Medulla oblongata (tissue), 1 donor: ENCODE data around the gene OR51B4.
"Not testable (repeated sequence)": the region's sequence is repeated elsewhere in the genome, so short reads cannot be mapped to it uniquely, and the experiment has no call there.

Source experiments
- DNase-seq: peaks from one replicate; pipeline ENCODE4 v3.0.0-alpha.2; 2015; ENCODE audit errors: extremely low spot score

Gene OR51B4

GRCh38 chr11:5301846-5302245 is at the start of gene OR51B4:
Gene OR51B4, minus strand, starts transcription at chr11:5301946. Its CDS starts 0 bp downstream, at chr11:5301946.
- DNase-seq, result no peak

- DNase-seq, result no peak
Observed at GRCh38 chr11:5351208-5351607, 49.5 kb upstream of the OR51B4 start, which contains the start of gene OR51B6. Gene OR51B6, plus strand, starts transcription at chr11:5351508. Its CDS starts 0 bp downstream, at chr11:5351508.

- DNase-seq, result no peak
Observed at GRCh38 chr11:5349550-5349949, 47.8 kb upstream of the OR51B4 start.

GRCh38 chr11:5348551-5349194 is 46.9 kb upstream of the OR51B4 start:
- DNase-seq, result no peak

- no peak for DNase-seq
Observed at GRCh38 chr11:5345831-5346230, 44.1 kb upstream of the OR51B4 start.

GRCh38 chr11:5343474-5344335 is 42.0 kb upstream of the OR51B4 start, which contains the start of gene OR51B5:
Gene OR51B5, minus strand, starts transcription at chr11:5343524. Its CDS starts 0 bp downstream, at chr11:5343524.
- DNase-seq, result no peak

- DNase-seq, result no peak
Observed at GRCh38 chr11:5339771-5340322, 38.1 kb upstream of the OR51B4 start.

- not testable (repeated sequence) for DNase-seq
Observed at GRCh38 chr11:5337253-5337652, 35.5 kb upstream of the OR51B4 start.

- no peak for DNase-seq
Observed at GRCh38 chr11:5336331-5336730, 34.6 kb upstream of the OR51B4 start.

- DNase-seq, result no peak
Observed at GRCh38 chr11:5335170-5335569, 33.4 kb upstream of the OR51B4 start.

- no peak for DNase-seq
Observed at GRCh38 chr11:5324197-5324596, 22.5 kb upstream of the OR51B4 start, which contains the start of gene OR51B2. Gene OR51B2, minus strand, starts transcription at chr11:5324297. Its CDS starts 0 bp downstream, at chr11:5324297.

GRCh38 chr11:5317292-5317691 is 15.5 kb upstream of the OR51B4 start:
- DNase-seq, result no peak

- not testable (repeated sequence) for DNase-seq
Observed at GRCh38 chr11:5313326-5314023, 11.7 kb upstream of the OR51B4 start.

- DNase-seq, result no peak
Observed at GRCh38 chr11:5310423-5310822, 8.7 kb upstream of the OR51B4 start.

GRCh38 chr11:5307256-5308019 is 5.7 kb upstream of the OR51B4 start:
- no peak for DNase-seq

GRCh38 chr11:5304046-5304445 is 2.3 kb upstream of the OR51B4 start:
- DNase-seq, result no peak

- no peak for DNase-seq
Observed at GRCh38 chr11:5303626-5304025, 1.9 kb upstream of the OR51B4 start.

- DNase-seq, result no peak
Observed at GRCh38 chr11:5300251-5300650, 1.5 kb downstream of the OR51B4 start.

GRCh38 chr11:5298451-5298850 is 3.3 kb downstream of the OR51B4 start:
- no peak for DNase-seq

GRCh38 chr11:5297721-5298323 is 3.9 kb downstream of the OR51B4 start:
- DNase-seq, result no peak
